GM18909 (cell line): ENCODE results near the gene FRMD4B.
A peak's percentile ranks its signal among the peaks of the same experiment; 100 is the strongest.

Source experiments
- ATAC-seq: cut with Tn5 transposase; IDR thresholded peaks from one replicate; pipeline ENCODE4 v1.9.1; 2021; ENCODE audit warnings: mild to moderate bottlenecking; ENCODE audit not compliant: unreplicated experiment, poor library complexity

FRMD4B gene

DNA sequence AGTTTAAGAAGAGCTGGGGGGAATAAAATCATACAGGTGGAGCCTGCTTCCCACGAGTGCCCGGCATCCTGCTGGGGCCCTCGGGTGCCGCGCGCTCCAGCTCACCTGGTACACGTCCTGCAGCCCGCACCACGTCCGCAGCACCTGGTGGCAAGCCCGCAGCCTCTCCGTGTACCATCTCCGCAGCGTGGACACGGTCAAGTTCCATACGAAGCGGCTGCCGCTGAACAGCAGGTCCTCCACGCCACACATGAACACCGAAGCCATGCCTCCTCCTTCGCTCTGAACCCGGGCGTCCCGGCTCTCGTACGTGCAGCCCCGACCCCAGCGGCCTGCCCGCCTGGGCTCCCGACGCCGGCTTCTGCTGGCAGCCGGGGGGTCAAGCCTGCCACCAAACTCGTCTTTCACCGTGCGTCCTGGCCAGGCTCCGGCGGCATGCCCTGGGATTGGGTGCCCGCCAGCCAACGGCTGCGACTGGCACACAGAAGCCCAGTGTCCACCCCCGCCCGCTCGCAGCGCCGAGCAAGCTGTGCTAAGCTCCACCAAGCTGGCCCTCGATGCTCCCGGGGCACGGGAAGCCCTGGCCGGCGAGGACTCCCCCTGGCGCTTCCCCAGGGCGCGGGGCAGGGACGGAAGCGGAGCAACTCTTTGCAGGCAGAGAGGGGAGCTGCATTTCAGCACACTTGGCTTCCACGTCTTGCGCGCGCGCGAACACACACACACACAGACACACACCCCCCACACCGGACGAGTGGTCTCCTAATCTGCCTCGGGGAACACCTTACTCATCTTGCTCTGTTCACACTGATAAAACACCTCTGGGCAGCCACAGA is at the start of gene FRMD4B:
FRMD4B (minus strand) TSS at position 366 of the 833 bp plus-strand sequence; CDS start at position 267, 99 bp downstream.
- peak; percentile 51 for ATAC-seq

DNA sequence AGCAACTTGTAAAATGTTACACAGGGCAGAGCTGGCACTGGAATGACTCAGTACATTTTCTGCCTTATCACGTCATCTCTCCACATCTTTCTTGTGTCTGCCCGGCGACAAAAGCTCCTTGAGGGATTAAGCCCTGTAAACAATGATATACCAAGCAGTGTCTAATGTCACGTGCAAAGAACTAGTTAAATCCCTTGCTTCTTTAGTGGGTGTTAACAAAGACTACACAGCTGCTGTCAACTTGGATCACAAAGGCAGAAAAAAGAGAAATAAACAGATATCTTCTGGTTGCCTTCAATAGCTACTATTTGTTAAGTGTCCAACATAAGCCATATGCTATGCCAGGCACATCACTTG is 48.1 kb upstream of the FRMD4B start:
- no peak for ATAC-seq

DNA sequence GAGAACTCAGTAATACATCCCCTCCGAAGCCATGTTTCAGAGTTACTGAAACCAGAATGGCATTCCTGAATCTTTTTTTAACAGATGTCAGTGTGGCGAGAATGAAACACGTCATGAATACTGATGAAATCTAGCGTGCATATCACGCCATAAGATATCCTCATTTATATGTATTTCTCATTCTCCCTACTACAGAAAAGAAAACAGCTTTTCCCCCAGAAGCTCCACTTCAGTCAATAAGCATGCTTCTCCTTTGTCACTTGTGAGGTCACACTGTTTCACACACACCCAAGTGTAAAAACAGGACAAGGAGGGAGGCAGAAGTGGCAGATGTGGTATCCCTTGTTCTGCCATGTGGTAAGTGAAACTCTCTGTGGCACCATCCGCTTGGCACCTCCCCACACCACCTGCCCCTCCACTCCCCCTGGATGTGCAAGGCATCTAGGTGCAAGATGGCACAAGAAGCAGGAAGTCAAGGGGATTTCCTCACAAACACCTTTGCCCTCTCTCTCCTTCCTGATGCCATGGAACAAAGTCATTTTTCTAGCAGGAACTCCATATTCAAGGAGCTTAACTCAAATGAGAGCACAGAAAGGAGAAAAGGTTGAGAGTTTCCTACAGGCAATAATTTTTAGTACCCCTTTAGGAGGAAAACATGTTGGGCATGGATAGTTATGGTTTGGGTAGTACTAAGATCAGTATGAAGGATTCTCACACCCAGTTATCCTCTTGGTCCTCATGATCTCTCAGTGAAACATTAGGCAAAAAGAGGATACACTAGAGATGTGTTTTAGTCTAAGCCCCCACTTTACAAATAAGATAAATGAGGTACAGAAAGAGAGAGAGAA is 47.5 kb upstream of the FRMD4B start:
- ATAC-seq: no peak

DNA sequence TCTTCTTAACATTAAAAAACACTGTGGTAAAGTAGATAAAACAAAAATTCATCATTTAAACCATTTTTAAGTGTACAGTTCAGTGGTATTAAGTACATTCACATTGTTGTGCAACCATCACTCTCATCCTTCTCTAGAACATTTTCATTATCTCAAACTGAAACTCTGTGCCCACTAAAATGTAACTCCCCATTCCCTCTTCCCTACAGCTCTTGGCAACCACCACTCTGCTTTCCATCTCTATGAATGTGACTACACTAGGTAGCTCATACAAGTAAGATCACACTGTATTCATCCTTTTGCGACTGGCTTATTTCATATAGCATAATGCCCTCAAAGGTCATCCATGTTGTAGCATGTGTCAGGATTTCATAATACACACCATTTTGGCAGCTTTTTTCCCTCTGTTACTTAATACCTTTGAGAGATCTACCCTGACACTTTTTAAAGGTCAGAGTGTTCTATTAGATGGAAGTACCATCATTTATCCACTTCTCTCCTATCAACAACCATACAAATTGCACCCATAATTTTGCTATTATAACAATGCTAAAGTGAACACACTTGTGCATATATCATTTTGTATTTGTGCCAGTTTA is 42.9 kb upstream of the FRMD4B start:
- ATAC-seq: no peak

DNA sequence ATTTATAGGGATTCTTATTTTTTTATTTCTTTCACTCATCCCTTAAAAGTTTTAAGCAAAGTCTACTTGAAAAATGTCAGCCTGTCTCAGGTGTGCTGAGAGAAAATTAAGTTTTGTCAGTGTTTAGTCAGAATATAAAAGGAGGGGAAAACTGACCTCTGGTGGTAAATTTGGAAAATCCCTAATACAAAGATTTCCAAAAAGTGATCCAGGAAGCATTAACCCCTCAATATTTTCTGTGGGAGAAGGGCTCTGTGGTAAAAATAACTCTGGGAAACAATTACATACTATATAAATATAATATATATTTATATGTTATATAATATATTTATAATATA is 41.0 kb upstream of the FRMD4B start:
- ATAC-seq: no peak

DNA sequence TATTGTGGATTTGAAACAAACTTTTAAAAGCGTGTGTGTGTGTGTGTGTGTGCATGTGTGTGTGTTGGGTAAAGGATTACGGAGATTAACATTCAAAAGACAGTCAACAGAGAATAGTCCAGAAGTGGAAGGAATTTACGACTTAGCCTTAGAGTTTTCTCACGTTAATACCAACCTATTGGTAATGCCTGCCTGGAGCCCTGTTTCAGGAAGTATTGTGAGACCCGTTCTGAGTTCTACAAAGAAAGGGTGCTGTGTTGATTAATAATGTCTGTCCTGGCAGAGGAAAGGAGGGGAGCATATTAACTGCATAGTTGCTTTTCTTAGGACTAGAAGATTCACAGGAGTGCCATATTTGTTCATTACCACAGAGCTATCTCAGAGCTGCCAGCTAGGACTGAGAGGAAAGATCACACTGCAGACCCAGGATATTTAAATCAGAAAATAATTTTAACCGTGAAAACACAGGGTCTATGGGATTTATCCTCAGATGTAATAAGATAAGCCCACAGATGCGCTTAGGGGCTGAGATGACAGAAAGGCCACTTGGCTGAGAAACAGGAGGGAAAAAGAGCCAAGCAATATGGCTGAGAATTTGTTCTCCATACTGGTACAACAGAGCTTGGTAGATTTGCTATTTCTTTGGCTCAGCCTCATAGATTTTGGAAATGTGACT is 40.5 kb upstream of the FRMD4B start:
- ATAC-seq: no peak

DNA sequence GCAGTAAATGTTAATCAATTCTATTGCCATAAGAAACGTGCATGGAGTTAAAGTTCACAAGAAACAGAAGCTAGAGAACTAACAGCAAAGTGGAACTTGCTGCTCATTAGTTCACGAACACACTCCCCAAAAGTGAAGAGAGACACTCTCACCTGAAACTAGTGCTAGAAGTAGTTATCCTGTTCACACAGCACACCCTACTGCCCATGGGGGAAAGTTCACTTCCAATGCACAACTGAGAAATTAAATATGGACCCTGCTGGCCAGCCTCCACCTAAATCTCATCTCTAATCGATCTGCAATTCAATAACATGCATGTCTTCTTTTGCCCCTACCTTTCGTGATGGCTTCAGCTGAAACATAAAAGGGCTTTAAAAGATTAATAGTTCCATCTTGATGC is 39.4 kb upstream of the FRMD4B start:
- ATAC-seq: peak; percentile 91

DNA sequence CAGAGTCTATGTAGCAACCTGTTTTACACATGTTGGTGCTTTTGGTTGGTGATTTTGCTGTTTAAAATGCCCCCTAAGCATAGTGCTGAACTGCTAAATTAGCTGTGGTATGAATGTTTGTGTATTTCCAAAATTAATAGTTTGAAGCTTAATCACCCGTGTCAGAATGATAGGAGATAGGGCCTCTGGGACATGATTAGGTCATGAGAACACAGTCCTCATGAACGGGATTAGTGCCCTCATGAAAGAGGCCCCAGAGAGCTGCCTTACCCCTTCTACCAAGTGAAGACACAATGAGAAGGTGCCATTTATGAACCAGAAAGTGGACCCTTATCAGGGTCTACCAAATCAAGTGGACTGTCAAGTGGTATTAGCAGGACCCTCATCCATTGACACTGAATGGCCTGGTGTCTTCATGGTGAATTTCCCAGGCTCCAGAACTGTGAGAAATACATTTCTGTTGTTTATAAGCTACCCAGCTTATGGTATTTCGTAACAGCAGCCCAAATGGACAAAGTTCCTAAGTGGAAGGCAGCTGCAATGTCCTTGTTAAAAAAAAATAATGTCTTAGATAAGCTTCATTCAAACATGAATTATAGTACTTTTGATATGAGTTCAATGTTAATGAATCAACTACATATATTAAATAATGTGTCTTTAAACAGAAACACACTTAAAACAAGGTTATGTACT is 37.7 kb upstream of the FRMD4B start:
- no peak for ATAC-seq

DNA sequence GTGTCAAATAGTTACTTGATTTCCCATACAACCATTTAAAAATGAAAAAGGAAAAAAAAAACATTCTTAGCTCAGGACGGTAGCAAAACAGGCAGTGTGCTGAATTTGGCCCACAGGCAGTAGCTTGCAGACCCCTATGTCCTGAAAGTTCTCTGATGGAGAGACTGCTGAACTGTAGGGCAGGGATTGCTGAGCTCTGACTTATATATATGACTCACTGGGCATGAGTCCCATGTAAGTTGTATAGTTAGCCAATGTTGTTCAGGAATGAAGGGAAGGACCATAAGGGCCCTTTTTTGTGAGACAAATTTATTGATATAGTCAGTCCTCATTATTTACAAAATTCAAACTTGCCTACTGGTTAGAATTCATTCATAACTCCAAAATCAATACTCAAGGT is 36.9 kb upstream of the FRMD4B start:
- ATAC-seq: no peak

DNA sequence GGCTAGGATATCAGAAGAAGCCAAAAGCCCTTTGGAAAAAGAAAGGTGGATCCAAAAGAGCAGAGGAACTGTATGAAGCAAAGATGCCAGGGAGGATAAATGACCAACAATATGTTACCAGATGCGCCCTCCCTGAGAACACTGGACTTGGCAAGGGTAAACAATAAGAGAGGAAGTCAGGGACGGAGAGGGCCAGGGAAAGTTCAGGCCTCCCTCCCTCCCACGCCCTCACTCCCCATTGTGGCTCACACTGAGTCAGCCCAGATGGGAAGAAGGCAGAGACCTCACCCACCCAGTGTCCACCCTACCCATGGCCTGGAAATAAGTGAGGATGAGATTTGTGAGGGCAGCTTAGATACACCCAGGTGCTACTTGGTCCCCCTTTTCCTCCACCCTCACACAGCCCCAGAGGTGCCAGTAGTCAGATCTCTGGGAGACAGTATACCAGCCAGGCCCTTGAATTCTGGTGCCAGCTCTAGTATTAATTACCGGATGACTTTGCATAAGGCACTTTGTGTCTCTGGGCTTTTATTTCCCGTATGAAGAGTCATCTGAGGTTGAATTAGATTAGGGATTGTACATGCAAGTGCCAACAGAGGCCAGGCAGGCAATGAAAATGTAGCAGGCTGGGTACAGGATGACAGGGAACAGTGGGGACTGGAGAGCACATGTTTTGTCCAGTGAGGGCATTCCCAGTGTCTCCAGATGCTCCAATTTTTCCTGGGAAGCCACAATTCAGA is 35.1 kb upstream of the FRMD4B start:
- ATAC-seq: no peak

DNA sequence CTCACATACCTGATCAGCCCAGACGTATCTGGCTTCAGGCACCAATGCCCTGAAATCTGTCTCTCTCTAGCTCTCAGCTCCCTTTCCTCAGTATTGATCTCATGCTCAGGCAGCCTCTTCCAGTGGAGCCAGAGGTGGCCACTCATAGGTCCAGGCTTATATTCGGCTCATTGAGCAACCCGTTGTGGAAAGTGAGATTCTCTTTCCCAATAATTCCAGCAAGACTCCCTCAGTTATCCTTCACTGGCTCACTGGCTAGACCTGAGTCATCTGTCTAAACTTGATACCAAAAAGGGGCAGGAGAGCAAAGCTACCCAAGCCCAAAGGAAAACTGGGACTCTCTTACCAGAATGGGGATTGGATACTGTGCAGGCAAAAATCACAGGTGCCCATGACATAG is 33.4 kb upstream of the FRMD4B start:
- ATAC-seq: no peak

DNA sequence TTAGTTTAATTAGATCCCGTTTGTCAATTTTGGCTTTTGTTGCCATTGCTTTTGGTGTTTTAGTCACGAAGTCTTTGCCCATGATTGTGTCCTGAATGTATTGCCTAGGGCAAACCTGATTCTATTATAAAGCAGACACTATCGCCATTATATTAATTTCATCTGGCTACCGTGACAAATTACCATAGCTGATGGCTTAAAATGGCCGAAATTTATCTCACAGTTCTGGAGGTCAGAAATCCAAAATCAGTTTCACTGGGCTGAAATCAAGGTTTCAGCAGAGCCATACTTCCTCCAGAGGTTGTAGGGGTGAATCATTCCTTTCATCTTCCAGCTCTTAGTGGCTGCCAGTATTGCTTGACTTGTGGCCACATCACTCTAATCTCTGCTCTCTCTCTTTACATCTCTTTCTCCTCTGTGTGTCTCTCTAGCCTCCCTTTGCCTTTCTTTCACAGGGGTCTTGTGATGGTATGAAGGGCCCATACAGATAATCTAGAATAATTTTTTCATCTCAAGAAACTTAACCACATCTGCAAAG is 31.7 kb upstream of the FRMD4B start:
- ATAC-seq: no peak

DNA sequence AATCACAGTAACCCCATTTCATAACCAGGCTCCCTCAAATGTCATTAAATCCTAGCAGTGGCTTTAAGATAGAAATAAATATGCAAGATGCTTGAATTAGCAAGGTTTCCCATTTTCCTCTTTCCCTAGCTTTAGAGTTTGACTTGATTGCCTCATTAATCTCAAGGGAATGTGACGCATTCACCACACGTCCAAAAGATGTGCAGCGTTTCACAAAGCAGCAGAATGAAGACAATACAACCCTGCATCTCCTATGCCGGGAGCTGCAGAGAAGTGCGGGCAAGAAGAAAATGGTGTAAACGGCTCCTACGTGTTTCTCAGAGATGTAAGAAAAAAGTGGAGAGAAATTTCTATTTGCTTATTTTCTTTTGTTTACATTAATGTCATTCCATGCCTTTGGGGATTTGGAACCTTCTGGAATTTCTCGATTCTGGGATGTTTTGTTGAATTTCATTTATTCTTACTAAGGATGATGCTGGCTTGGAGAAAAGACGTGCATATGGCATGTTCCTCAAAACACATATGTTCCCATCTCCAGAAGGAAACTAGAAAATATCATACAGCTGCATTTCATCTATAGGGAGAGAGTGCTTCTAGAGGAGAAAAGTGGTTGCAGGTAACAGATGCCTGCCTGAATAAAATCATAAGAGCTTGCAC is 27.8 kb upstream of the FRMD4B start:
- no peak for ATAC-seq

DNA sequence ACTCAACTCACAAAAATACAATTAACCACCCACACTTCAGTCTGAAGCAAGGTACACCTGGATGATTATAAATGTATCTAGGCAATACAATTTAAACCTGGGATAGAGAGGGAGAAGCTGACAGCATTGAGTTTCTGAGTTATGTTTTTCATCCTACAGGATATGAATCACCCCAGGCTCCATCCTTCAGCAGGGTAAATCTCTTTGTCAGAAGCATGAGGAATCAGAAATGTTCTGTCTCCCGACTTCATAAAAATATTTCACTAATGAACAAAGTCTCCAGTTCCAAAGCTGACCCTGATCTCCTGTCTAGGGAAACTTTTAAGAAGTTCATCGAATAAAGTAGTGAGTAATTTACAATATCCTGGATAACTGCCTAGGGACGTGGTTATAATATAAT is 25.5 kb upstream of the FRMD4B start:
- ATAC-seq: no peak

DNA sequence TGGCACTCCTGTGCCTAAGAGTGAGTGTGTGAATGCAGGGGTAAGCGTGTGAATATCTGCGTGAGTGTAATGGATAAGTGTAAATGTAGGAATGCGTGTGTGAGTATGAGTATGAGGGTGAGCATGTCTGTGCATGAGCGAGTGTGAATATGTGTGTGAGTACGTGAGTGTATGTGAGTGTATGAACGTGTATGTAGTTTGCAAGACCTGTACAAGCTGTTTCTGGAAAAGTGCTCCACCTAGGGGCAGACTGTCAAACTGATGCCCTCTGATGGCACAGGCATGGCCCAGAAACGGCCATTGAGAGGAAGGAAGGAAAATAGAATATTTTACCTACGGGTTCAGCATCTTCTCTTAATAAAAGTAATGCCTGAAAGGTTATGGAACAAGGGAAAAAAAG is 24.4 kb upstream of the FRMD4B start:
- ATAC-seq: peak; percentile 99

DNA sequence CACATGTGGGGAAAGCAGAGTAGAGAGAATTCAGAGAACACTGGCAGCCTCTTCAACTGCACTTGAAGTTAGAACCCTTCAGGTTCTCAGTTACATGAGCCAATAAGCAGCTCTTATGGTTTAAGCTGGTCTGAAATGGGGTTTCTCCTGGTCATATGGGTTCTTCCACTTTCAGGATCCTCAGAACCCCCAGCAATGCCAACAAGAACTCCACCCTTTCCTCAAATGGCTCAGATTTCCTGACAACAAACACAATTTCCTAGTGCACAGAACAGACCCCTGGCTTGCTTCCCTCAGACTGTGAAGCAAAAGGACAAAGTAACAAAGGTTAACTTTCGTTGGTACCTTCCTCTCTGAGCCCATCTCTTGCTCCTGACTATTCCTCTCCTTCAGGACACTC is 23.9 kb upstream of the FRMD4B start:
- peak; percentile 12 for ATAC-seq

DNA sequence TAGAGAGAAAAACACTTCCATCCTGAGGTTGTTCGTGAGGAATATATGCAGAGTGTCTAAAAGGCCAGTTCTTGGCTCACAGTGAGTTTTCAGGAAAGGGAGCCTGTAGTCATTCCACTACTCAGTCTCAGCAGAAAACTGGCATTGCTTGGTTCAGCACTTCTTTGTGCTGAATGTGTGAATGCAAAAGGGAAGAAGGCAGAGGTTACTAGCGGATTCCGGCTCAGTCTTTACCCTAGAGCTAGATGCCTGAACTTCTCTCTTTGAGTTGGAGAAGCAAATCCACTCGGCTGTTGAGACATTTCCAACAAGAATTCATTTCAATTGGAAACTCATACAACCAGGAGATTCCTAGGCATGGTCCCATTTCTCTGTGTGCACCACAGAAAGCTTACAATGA is 23.1 kb upstream of the FRMD4B start:
- ATAC-seq: no peak

DNA sequence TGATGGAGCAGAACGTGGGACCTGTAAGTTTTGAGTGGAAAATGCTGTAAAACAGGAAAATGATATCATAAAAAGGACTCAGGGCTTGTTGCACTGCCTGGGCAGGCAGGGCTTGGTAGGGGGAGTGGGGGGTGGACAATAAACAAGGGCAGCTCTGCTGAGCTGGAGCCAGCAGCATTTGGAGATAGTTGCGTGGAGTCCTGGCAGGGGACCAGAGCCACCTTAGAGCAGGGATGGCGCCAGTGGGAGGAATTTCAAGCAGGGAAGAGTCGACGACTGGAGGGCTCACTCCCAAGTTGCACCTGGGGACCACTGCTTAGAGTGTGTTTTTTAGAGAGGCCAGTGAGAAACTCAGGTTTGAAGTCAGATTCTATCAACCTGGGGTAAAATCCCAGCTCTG is 22.7 kb upstream of the FRMD4B start:
- ATAC-seq: no peak

DNA sequence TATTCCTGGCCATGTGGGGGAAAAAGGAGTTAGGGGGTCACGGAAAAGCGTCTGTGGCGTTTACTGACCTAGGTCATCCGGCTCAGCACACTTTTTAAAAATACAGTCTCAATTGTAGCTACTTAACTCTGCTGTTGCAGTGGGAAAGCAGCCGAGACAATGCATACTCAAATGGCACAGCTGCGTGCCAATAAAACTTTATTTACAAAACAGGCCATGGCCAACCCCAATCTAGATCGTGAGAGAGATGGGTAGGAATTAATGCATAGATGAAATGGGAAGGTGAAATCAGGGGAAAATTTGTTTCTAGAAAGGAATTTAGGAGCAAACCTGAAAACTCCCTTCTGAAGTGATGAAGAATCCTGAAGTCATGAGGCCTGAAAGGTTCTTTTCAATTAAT is 22.0 kb upstream of the FRMD4B start:
- ATAC-seq: no peak
